HUDEP-2 (cell line): ENCODE results near the gene FSTL5.

Source experiments
- DNase-seq, 76 experiments: peaks; one replicate each; lab custom pipeline; 2025; ENCODE audit not compliant: unreplicated experiment in 76 of 76; lab: John Stamatoyannopoulos, UW

The FSTL5 gene

GRCh38 chr4:161350946-161351345 lies 812.9 kb downstream of the FSTL5 start:
- DNase-seq: no peak

- no peak for DNase-seq
These were observed 818.1 kb downstream of the FSTL5 start for GRCh38 chr4:161345741-161346140.

GRCh38 chr4:161343569-161343950 lies 820.2 kb downstream of the FSTL5 start:
- no peak for DNase-seq

- no peak for DNase-seq
These were observed 820.8 kb downstream of the FSTL5 start for GRCh38 chr4:161342881-161343568.

GRCh38 chr4:161336621-161337020 lies 827.2 kb downstream of the FSTL5 start:
- DNase-seq: no peak

- DNase-seq: no peak
These were observed 827.7 kb downstream of the FSTL5 start for GRCh38 chr4:161336016-161336530.
